ENCODE results near the gene COQ8A.

DNA sequence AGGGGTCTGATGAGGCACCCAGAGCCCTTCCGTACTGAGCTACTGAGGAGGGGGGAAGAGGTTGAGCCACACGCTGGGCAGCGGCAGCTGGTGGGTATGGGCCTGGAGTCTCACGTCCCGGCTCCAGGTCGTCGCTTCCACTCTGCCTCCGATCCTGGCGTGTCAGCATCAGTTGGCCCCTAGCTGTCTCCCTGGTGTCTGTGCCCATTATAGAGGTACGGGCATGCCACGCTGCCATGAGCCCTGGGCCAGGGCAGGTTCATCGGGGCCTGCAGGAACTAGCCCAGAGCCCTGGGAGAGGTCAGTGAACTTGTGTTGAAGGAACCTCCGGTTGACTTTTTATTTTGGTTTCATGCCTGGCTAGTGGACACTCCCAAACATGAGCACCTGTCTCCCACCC, 18.2 kb downstream of the COQ8A start:
- TF ChIP-seq, protein P1, sequence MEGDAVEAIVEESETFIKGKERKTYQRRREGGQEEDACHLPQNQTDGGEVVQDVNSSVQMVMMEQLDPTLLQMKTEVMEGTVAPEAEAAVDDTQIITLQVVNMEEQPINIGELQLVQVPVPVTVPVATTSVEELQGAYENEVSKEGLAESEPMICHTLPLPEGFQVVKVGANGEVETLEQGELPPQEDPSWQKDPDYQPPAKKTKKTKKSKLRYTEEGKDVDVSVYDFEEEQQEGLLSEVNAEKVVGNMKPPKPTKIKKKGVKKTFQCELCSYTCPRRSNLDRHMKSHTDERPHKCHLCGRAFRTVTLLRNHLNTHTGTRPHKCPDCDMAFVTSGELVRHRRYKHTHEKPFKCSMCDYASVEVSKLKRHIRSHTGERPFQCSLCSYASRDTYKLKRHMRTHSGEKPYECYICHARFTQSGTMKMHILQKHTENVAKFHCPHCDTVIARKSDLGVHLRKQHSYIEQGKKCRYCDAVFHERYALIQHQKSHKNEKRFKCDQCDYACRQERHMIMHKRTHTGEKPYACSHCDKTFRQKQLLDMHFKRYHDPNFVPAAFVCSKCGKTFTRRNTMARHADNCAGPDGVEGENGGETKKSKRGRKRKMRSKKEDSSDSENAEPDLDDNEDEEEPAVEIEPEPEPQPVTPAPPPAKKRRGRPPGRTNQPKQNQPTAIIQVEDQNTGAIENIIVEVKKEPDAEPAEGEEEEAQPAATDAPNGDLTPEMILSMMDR (IDR thresholded peaks at IDR 0.05): no peak
- no peak for TF ChIP-seq POLR2AphosphoS5 (IDR thresholded peaks at IDR 0.05)
- no peak for TF ChIP-seq POLR2A (IDR thresholded peaks at IDR 0.05)
- no peak for TF ChIP-seq EP300 (IDR thresholded peaks at IDR 0.05)

All from stomach (tissue), 4 donors.